Mesenchymal stem cell (in vitro differentiated cells and primary cell): ENCODE measurements around the gene TMPRSS13.
"Not testable (repeated sequence)": the region's sequence is repeated elsewhere in the genome, so short reads cannot be mapped to it uniquely, and the experiment has no call there.

Experiments used
- DNase-seq: peaks from one replicate; pipeline ENCODE4 v3.0.0-alpha.2; 2013
- H2AFZ ChIP-seq: one replicate; pipeline ENCODE4 v1.6.1; 2013; ENCODE audit warnings: low read depth, mild to moderate bottlenecking, control low read depth, inconsistent platforms, low read length, moderate library complexity
- H2AK5ac ChIP-seq: 2 replicates; pipeline ENCODE4 v1.6.1; 2013; ENCODE audit warnings: low read length, moderate library complexity, mild to moderate bottlenecking, inconsistent platforms; ENCODE audit not compliant: severe bottlenecking
- H2BK120ac ChIP-seq: one replicate; pipeline ENCODE4 v1.6.1; 2013; ENCODE audit warnings: low read depth, mild to moderate bottlenecking, inconsistent platforms, low read length, moderate library complexity
- H2BK12ac ChIP-seq, 2 experiments: one replicate each; pipeline ENCODE4 v1.6.1; 2013; ENCODE audit warnings: inconsistent platforms in 2 of 2, low read length in 2 of 2, mild to moderate bottlenecking in 2 of 2, moderate library complexity in 2 of 2, control low read depth in 1 of 2
- H2BK15ac ChIP-seq: one replicate; pipeline ENCODE4 v1.6.1; 2013; ENCODE audit warnings: mild to moderate bottlenecking, low read depth, inconsistent platforms; ENCODE audit not compliant: poor library complexity, severe bottlenecking
- H2BK5ac ChIP-seq: 2 replicates; pipeline ENCODE4 v1.6.1; 2013; ENCODE audit warnings: low read depth, mild to moderate bottlenecking, low read length, control low read depth, inconsistent platforms; ENCODE audit not compliant: poor library complexity, severe bottlenecking
- H3K14ac ChIP-seq, 2 experiments: one replicate each; pipeline ENCODE4 v1.6.1; 2013; ENCODE audit warnings: inconsistent platforms in 2 of 2, low read length in 2 of 2, control low read depth in 1 of 2, mild to moderate bottlenecking in 1 of 2, moderate library complexity in 1 of 2
- H3K18ac ChIP-seq, 2 experiments: one replicate each; pipeline ENCODE4 v1.6.1; 2013; ENCODE audit warnings: inconsistent platforms in 2 of 2, low read length in 2 of 2, control low read depth in 1 of 2, low read depth in 1 of 2, mild to moderate bottlenecking in 1 of 2
- H3K23ac ChIP-seq, 2 experiments: one replicate each; pipeline ENCODE4 v1.6.1; 2013; ENCODE audit warnings: inconsistent platforms in 2 of 2, low read length in 2 of 2, mild to moderate bottlenecking in 2 of 2, moderate library complexity in 2 of 2, control low read depth in 1 of 2
- H3K27ac ChIP-seq: 2 replicates; pipeline ENCODE4 v1.5.1; 2013; ENCODE audit warnings: mild to moderate bottlenecking, moderate library complexity, low read length, control low read depth, inconsistent platforms; ENCODE audit not compliant: poor library complexity, severe bottlenecking
- H3K27me3 ChIP-seq, 2 experiments: 2 replicates each; pipeline versions ENCODE4 v1.6.1 to v1.7.0; 2013; ENCODE audit warnings: low read length in 2 of 2, mild to moderate bottlenecking in 2 of 2, moderate library complexity in 2 of 2, control low read depth in 1 of 2, inconsistent platforms in 1 of 2; ENCODE audit not compliant: control insufficient read depth in 1 of 2, insufficient read depth in 1 of 2
- H3K36me3 ChIP-seq, 2 experiments: 2 replicates each; pipeline versions ENCODE4 v1.6.1 to v1.7.0; 2013; ENCODE audit warnings: low read length in 2 of 2, control low read depth in 1 of 2, inconsistent platforms in 1 of 2, low read depth in 1 of 2, mild to moderate bottlenecking in 1 of 2; ENCODE audit not compliant: insufficient read depth in 2 of 2, control insufficient read depth in 1 of 2
- H3K4ac ChIP-seq, 2 experiments: one replicate each; pipeline ENCODE4 v1.6.1; 2013; ENCODE audit warnings: inconsistent platforms in 2 of 2, low read length in 2 of 2, mild to moderate bottlenecking in 2 of 2, moderate library complexity in 2 of 2, control low read depth in 1 of 2, low read depth in 1 of 2
- H3K4me1 ChIP-seq: 2 replicates; pipeline ENCODE4 v1.6.1; 2013; ENCODE audit warnings: low read depth, low read length, control low read depth; ENCODE audit not compliant: control insufficient read depth, insufficient read depth
- H3K4me2 ChIP-seq: 2 replicates; pipeline ENCODE4 v1.6.1; 2013; ENCODE audit warnings: low read length, mild to moderate bottlenecking, inconsistent platforms; ENCODE audit not compliant: poor library complexity, severe bottlenecking
- H3K4me3 ChIP-seq, 2 experiments: 2 replicates each; pipeline versions ENCODE4 v1.5.1 to v1.7.0; 2013; ENCODE audit warnings: low read length in 2 of 2, mild to moderate bottlenecking in 2 of 2, control low read depth in 1 of 2, low read depth in 1 of 2; ENCODE audit not compliant: insufficient read depth in 1 of 2
- H3K79me1 ChIP-seq: replicated peaks from 2 replicates; pipeline ENCODE4 v1.6.1; 2013; ENCODE audit warnings: mild to moderate bottlenecking, control low read depth, low read length, inconsistent platforms; ENCODE audit not compliant: poor library complexity, severe bottlenecking
- H3K9ac ChIP-seq: 2 replicates; pipeline ENCODE4 v1.7.0; 2013; ENCODE audit warnings: mild to moderate bottlenecking, low read length, moderate library complexity
- H3K9me3 ChIP-seq: 2 replicates; pipeline ENCODE4 v1.7.0; 2013; ENCODE audit warnings: mild to moderate bottlenecking, low read length; ENCODE audit not compliant: control insufficient read depth
- H4K8ac ChIP-seq: one replicate; pipeline ENCODE4 v1.6.1; 2013; ENCODE audit warnings: inconsistent platforms, mild to moderate bottlenecking, low read length, moderate library complexity
- H4K91ac ChIP-seq: one replicate; pipeline ENCODE4 v1.6.1; 2013; ENCODE audit warnings: mild to moderate bottlenecking, low read length, inconsistent platforms
- WGBS: methylation state at CpG from one replicate; pipeline ENCODE4 v1.1.7; 2013; ENCODE audit warnings: mixed read lengths; 5-methylcytosine and 5-hydroxymethylcytosine counted together

Gene TMPRSS13

GRCh38 chr11:117866526-117866925, 62.7 kb downstream of the TMPRSS13 start:
- H2BK12ac ChIP-seq, result no peak overlapping the region
- no peak overlapping the region for H3K4ac ChIP-seq
- H3K79me1 ChIP-seq, result peaks cover 23% of the 10 kb centered on the region
- peaks cover 26% of the 10 kb centered on the region for H3K4me1 ChIP-seq
- H3K9ac ChIP-seq, result no peak overlapping the region
- no peak overlapping the region for H2BK15ac ChIP-seq
- H3K23ac ChIP-seq, result no peak overlapping the region
- no peak overlapping the region for H4K91ac ChIP-seq
- H3K36me3 ChIP-seq, result peaks cover 0 to 10% of the 10 kb centered on the region in 2 experiments
- H4K8ac ChIP-seq, result no peak overlapping the region
- no peaks in the 10 kb centered on the region for H3K9me3 ChIP-seq
- H3K18ac ChIP-seq, result no peak overlapping the region
- DNase-seq, result no peak
- 92% methylated on average over 5 of the region's 5 CpGs for WGBS
- H2BK5ac ChIP-seq, result no peak overlapping the region
- no peak overlapping the region for H3K27ac ChIP-seq
- no peak overlapping the region for H2AFZ ChIP-seq
- no peak overlapping the region for H3K4me2 ChIP-seq
- no peak overlapping the region for H2AK5ac ChIP-seq
- H3K14ac ChIP-seq, result no peak overlapping the region
- no peak overlapping the region for H2BK120ac ChIP-seq
- no peak overlapping the region for H3K4me3 ChIP-seq
- H3K27me3 ChIP-seq, result peaks cover 0 to 22% of the 10 kb centered on the region in 2 experiments

GRCh38 chr11:117865546-117865945, 63.7 kb downstream of the TMPRSS13 start:
- not testable (repeated sequence) for H2BK12ac ChIP-seq

GRCh38 chr11:117863383-117863782, 65.8 kb downstream of the TMPRSS13 start:
- Histone ChIP-seq H2BK15ac (no peak overlapping the region), H3K27ac (no peak overlapping the region), H3K79me1 (peaks cover 34% of the 10 kb centered on the region), H3K27me3 (peaks cover 0 to 22% of the 10 kb centered on the region in 2 experiments), H3K23ac (no peak overlapping the region), H4K8ac (no peak overlapping the region), H3K36me3 (peaks cover 0 to 17% of the 10 kb centered on the region in 2 experiments), H3K18ac (no peak overlapping the region), H4K91ac (no peak overlapping the region), H3K4ac (no peak overlapping the region), H3K4me1 (peaks cover 16% of the 10 kb centered on the region), H3K4me2 (no peak overlapping the region), H3K9me3 (no peaks in the 10 kb centered on the region), H2BK12ac (no peak overlapping the region), H3K9ac (no peak overlapping the region), H2AFZ (no peak overlapping the region), H3K14ac (no peak overlapping the region), H2BK5ac (no peak overlapping the region), H2BK120ac (no peak overlapping the region), H2AK5ac (no peak overlapping the region), H3K4me3 (no peak overlapping the region)
- 89% methylated on average over 1 of the region's 1 CpG for WGBS
- no peak for DNase-seq

More at GRCh38 chr11:117865546-117865945, 63.7 kb downstream of the TMPRSS13 start:
- not testable (repeated sequence) for H4K8ac ChIP-seq, H2BK15ac ChIP-seq, H2BK120ac ChIP-seq, H3K4ac ChIP-seq, H3K4me2 ChIP-seq, H3K14ac ChIP-seq, H4K91ac ChIP-seq, H3K4me3 ChIP-seq, H3K9ac ChIP-seq, H2AFZ ChIP-seq, H2BK5ac ChIP-seq, H2AK5ac ChIP-seq, DNase-seq, H3K27ac ChIP-seq, H3K23ac ChIP-seq, H3K9me3 ChIP-seq, H3K18ac ChIP-seq
- peaks cover 25% of the 10 kb centered on the region for H3K79me1 ChIP-seq
- H3K36me3 ChIP-seq, result peaks cover 0 to 10% of the 10 kb centered on the region in 2 experiments
- peaks cover 30% of the 10 kb centered on the region for H3K4me1 ChIP-seq
- peaks cover 0 to 19% of the 10 kb centered on the region in 2 experiments for H3K27me3 ChIP-seq
- 95% methylated on average over 13 of the region's 13 CpGs for WGBS

- no peak overlapping the region for H2BK15ac ChIP-seq
- WGBS, result 86% methylated on average over 1 of the region's 1 CpG
- peaks cover 0 to 13% of the 10 kb centered on the region in 2 experiments for H3K36me3 ChIP-seq
These were observed 66.4 kb downstream of the TMPRSS13 start for GRCh38 chr11:117862753-117863152.

More at GRCh38 chr11:117862753-117863152, 66.4 kb downstream of the TMPRSS13 start:
- Histone ChIP-seq H4K91ac (no peak overlapping the region), H2BK5ac (no peak overlapping the region), H3K9ac (no peak overlapping the region), H3K4me2 (no peak overlapping the region), H3K18ac (no peak overlapping the region), H2AK5ac (no peak overlapping the region), H2AFZ (no peak overlapping the region), H3K14ac (no peak overlapping the region), H3K4me1 (peaks cover 16% of the 10 kb centered on the region), H2BK120ac (peak overlapping the region; percentile 11), H2BK12ac (no peak overlapping the region), H3K27me3 (peaks cover 0 to 19% of the 10 kb centered on the region in 2 experiments), H3K27ac (no peak overlapping the region), H3K4ac (no peak overlapping the region), H4K8ac (no peak overlapping the region), H3K4me3 (no peak overlapping the region), H3K79me1 (peaks cover 31% of the 10 kb centered on the region), H3K9me3 (no peaks in the 10 kb centered on the region), H3K23ac (no peak overlapping the region)
- no peak for DNase-seq
